IMR-90 (cell line): ENCODE data around the gene GLB1L.

Source experiments
- BHLHE40 ChIP-seq: fragments of 150-350 bp; IDR thresholded peaks from 2 replicates; pipeline ENCODE4 v1.6.1; 2016; ENCODE audit warnings: mild to moderate bottlenecking, low read depth, low read length
- CEBPB ChIP-seq: IDR thresholded peaks from 2 replicates; pipeline ENCODE4 v1.6.1; 2012; ENCODE audit warnings: low read depth, low read length, improper control_type of control experiment
- CHD1 ChIP-seq: IDR thresholded peaks from 2 replicates; pipeline ENCODE4 v1.6.1; 2012; ENCODE audit warnings: low read depth, low read length, improper control_type of control experiment
- CTCF ChIP-seq: conservative IDR thresholded peaks from 2 replicates; pipeline ENCODE4 v1.5.1; 2012; ENCODE audit warnings: mild to moderate bottlenecking, low read depth, low read length, improper control_type of control experiment
- ELK1 ChIP-seq: fragments of 150-350 bp; IDR thresholded peaks from 2 replicates; pipeline ENCODE4 v1.6.1; 2016; ENCODE audit warnings: low read depth, mild to moderate bottlenecking, low read length, moderate library complexity, borderline replicate concordance
- FOS ChIP-seq: fragments of 150-350 bp; IDR thresholded peaks from 2 replicates; pipeline ENCODE4 v1.6.1; 2016; ENCODE audit warnings: low read depth, low read length
- MAFK ChIP-seq: IDR thresholded peaks from 2 replicates; pipeline ENCODE4 v1.6.1; 2012; ENCODE audit warnings: low read depth, low read length, improper control_type of control experiment
- MAZ ChIP-seq: IDR thresholded peaks from 2 replicates; pipeline ENCODE4 v1.6.1; 2012; ENCODE audit warnings: low read depth, mild to moderate bottlenecking, low read length, improper control_type of control experiment, moderate library complexity, borderline replicate concordance
- NFE2L2 ChIP-seq: fragments of 150-350 bp; IDR thresholded peaks from 2 replicates; pipeline ENCODE4 v1.6.1; 2016; ENCODE audit warnings: low read depth, mild to moderate bottlenecking, low read length
- POLR2A ChIP-seq: IDR thresholded peaks from 2 replicates; pipeline ENCODE4 v1.6.1; 2012; ENCODE audit warnings: mild to moderate bottlenecking, low read depth, low read length
- RAD21 ChIP-seq: IDR thresholded peaks from 2 replicates; pipeline ENCODE4 v1.6.1; 2012; ENCODE audit warnings: low read length, improper control_type of control experiment
- RFX5 ChIP-seq: IDR thresholded peaks from 2 replicates; pipeline ENCODE4 v1.8.0; 2012; ENCODE audit warnings: low read depth, mild to moderate bottlenecking, low read length, moderate library complexity
- SMC3 ChIP-seq: fragments of 150-350 bp; IDR thresholded peaks from 2 replicates; pipeline ENCODE4 v1.6.1; 2016; ENCODE audit warnings: low read depth, mild to moderate bottlenecking, antibody characterized with exemption, low read length, moderate library complexity
- USF2 ChIP-seq: fragments of 150-350 bp; IDR thresholded peaks from 2 replicates; pipeline ENCODE4 v1.6.1; 2017; ENCODE audit warnings: mild to moderate bottlenecking, antibody characterized with exemption, low read length, low read depth

- TF ChIP-seq CTCF, result no peak
- TF ChIP-seq RAD21, result no peak
- no peak; the same call in 1 of the 2 replicates for TF ChIP-seq POLR2A
- no peak for TF ChIP-seq MAFK
- TF ChIP-seq SMC3, result no peak
- TF ChIP-seq NFE2L2, result no peak
- TF ChIP-seq USF2, result peak; percentile 98
- no peak for TF ChIP-seq ELK1
- peak; percentile 83 for TF ChIP-seq BHLHE40
- TF ChIP-seq MAZ, result peak; percentile 52; the same call in 1 of the 2 replicates
- no peak for TF ChIP-seq CHD1
- no peak for TF ChIP-seq RFX5
- TF ChIP-seq CEBPB, result no peak
- no peak for TF ChIP-seq FOS
Observed at GRCh38 chr2:219218732-219219701, 26.2 kb downstream of the GLB1L start, which contains the start of gene ABCB6.
